NCI-H82 (cell line): ENCODE data around the gene SEMA6A.
A peak's percentile ranks its signal among the peaks of the same experiment; 100 is the strongest.

Experiments
- DNase-seq: peaks from one replicate; lab custom pipeline; 2025; lab: John Stamatoyannopoulos, UW

SEMA6A gene

GRCh38 chr5:116575326-116576052 lies 866 bp upstream of the SEMA6A start:
- DNase-seq, result peak; percentile 8

GRCh38 chr5:116573702-116574366 lies 789 bp downstream of the SEMA6A start:
- DNase-seq, result peak; percentile 63

GRCh38 chr5:116573279-116573701 lies 1.3 kb downstream of the SEMA6A start:
- peak; percentile 72 for DNase-seq

GRCh38 chr5:116572350-116573278 lies 2.0 kb downstream of the SEMA6A start:
- peak; percentile 75 for DNase-seq

- DNase-seq, result peak; percentile 51
These were observed 2.9 kb downstream of the SEMA6A start for GRCh38 chr5:116571568-116572349.

- peak; percentile 62 for DNase-seq
These were observed 4.6 kb downstream of the SEMA6A start for GRCh38 chr5:116569999-116570398.

GRCh38 chr5:116567106-116567505 lies 7.5 kb downstream of the SEMA6A start:
- DNase-seq, result no peak

GRCh38 chr5:116566251-116566650 lies 8.4 kb downstream of the SEMA6A start:
- DNase-seq, result no peak

GRCh38 chr5:116564756-116565490 lies 9.7 kb downstream of the SEMA6A start:
- peak; percentile 27 for DNase-seq

- no peak for DNase-seq
These were observed 10.3 kb downstream of the SEMA6A start for GRCh38 chr5:116564312-116564711.

- DNase-seq, result no peak
These were observed 10.8 kb downstream of the SEMA6A start for GRCh38 chr5:116563736-116564308.

- no peak for DNase-seq
These were observed 12.0 kb downstream of the SEMA6A start for GRCh38 chr5:116562669-116563068.

GRCh38 chr5:116561658-116562057 lies 13.0 kb downstream of the SEMA6A start:
- no peak for DNase-seq

- DNase-seq, result no peak
These were observed 14.9 kb downstream of the SEMA6A start for GRCh38 chr5:116559673-116560164.

GRCh38 chr5:116559239-116559638 lies 15.4 kb downstream of the SEMA6A start:
- no peak for DNase-seq

- peak; percentile 44 for DNase-seq
These were observed 16.9 kb downstream of the SEMA6A start for GRCh38 chr5:116557669-116558271.

- DNase-seq, result peak; percentile 6
These were observed 19.9 kb downstream of the SEMA6A start for GRCh38 chr5:116554764-116555163.

GRCh38 chr5:116553366-116553765 lies 21.3 kb downstream of the SEMA6A start:
- peak; percentile 2 for DNase-seq

- no peak for DNase-seq
These were observed 24.5 kb downstream of the SEMA6A start for GRCh38 chr5:116550082-116550481.

- DNase-seq, result no peak
These were observed 27.9 kb downstream of the SEMA6A start for GRCh38 chr5:116546743-116547124.
